Stimulated activated CD4-positive, alpha-beta T cell treated with anti-CD3 and anti-CD28 coated beads, Interleukin-1b, Interleukin-23, amount 100 ng/mL, for 4 hours (primary cell): Measurements from ENCODE around the gene PPFIBP2.

Source experiments
- DNase-seq, 2 donors: peaks; one replicate each; pipeline ENCODE4 v3.0.0-alpha.2; 2020; ENCODE audit warnings: low read depth in 2 of 2

PPFIBP2 gene

DNA sequence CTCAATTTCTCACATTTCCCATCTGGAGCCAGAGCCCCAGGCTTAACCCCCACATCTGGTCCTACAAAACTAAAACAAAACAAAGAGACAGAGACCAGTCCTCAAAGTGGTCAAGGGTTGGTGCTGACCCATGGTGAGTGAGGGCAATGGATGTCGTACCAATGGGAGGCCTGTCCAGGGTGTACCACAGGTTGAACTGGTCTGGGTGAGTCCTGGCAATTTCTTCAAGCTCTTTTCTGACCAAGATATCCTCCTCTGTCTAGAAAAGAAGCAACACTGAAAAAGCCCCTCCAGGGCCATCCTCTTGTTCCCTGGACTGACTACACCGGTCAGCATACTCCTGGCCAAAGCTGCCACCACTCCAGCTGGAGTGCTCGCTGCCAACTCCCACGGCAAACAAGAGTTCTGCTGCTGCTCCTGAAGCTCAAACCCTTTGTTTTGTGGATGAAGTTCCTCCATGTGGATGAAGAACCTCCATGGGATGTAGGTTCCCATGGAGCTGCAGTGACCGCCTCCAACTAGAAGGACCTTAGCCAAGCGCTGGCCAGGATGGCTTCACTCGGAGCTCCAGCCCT lies 152.6 kb downstream of the PPFIBP2 start:
- no peak for DNase-seq

DNA sequence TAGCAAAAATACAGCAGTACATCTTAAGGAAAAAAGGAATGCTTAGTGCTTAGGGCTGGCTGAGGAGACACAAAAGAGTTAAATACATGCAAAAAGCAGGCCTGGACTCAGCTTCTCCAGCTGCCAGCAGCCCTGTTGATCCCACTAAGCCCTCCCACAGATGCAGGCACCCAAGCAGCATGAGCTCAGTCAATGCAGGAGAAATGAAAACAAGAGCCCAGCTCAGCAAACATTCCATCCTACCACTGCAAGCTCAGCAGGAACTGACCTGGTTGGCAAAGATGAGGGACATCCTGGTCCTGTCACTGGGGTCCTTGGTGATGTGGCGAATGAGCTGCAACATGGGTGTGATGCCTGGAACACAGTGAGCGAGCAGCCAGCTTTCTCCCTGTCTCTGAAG lies 153.7 kb downstream of the PPFIBP2 start:
- no peak for DNase-seq

DNA sequence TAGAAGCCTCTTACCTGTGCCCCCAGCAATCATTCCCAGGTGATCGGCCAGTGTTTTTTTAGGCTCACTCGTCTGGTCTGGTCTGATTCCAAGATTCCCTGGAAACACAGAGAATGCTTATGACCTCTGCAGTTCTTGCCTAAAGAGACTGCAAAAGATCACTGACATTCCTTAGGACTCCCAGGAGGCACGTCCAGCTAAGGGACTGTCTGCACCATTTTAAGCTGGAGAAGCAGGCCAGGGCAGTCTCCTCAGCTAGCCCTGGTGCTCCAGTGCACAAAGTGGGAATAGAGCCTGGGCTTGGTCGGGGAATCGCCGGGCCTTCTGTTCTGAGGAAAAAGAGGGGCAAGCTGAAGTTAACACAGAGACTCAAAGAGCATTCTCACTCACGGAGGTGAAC lies 154.7 kb downstream of the PPFIBP2 start:
- no peak for DNase-seq

DNA sequence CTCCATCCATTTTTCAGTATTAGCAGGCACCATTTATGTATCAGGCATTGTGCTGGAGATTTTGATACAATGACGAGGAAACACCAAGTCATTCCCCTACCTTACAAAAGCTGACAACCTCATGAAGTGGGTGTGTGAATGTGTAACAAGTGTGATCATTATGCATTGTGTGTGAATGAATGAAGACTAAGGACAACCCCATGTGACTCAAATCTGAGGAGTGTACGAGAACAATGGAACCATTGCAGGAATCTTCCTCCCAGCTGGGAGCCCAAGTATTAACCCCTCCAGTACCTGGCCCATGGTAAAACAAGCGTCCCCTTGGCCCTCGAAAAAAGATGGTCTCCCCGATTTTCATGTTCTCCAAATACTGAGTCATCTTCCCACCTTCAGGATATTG lies 155.1 kb downstream of the PPFIBP2 start:
- DNase-seq: no peak

DNA sequence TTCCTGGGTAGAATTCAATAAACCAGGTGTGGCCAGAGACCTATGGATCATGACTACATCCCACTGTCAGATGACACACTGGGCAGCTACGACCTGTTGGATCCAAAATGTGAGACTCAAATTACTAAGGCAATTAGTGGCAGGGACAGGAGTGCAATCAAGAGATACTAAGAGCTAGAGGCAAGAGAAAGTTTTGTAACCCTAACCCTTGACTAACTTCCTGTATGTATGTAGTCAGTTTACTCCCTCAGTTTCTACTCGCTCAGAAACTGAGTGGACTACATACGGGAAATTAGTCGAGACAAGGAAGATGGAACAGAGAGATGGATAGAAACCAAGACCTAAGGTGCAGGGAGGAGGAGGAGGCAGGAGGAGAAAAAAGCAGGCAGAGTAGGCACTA lies 156.8 kb downstream of the PPFIBP2 start:
- DNase-seq: no peak

DNA sequence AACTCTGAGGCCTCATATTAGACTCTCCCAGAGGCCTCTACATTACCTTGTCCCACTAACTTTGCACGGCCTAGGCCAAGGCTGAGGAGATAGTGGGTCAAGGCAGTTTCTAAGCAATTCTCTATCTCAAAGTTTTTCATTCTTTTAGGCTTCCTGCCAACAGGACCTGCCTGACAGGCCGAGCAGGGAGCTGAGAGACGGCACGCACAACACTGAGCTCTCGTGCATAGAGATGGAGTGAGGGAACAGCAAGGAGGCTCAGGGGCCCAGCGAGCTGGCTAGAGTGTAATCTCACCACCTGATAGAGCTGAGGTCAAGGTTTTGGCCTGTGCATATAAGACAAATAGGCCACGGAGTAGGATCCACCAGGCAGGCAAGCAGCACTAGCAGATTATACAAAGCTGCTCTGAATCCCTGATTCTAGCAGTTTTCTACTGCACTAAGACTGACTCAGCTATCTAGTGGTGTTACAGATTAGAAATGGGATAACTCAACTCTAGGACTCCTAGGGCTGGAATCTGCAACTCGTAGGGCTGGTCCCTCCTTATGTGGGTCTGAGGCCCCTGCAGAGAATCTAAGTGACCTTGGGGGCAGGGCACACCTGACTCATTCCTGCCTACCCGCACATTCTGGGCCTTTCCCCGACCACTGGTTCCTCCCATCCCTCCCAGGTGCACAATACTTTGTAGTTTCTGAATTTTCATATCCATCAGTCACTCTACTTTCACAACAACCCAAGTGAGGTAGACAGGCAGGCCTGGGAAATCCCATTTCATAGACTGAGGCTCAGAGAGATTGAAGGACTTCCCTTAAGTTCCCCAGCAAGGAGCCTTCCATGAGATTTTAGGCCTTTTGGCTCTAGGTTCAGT lies 157.8 kb downstream of the PPFIBP2 start:
- no peak for DNase-seq

DNA sequence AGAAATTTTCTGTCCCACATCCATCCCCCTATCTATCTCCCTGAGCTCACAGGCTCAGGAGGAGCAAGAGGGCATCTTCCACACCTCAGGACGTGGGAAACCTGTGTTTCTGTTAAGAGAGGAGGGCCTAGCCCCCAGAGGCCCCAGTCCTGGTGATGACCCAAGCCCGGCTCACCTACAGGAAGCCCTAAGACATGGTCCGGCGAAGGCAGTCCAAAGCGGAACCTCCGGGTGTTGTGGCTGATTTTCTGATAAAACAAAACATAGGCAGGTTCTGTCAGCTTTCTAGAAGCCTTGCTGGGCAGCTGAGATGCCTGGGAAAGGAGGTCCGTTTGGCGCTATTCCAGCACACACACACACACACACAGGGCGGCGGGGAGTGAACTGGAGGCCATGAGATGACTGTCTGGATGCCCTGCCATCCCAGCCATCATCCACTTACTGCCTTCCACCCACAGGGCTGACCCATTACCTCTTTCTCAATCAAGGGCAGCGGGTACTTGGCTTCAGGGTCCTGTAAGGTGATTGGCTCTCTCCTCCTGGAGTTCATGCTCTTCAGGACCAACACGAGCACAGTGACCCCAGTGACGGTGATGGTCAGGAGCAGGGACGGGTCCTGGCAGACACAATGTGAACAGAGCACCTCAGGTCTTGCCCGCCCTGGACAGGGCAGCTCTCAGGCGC lies 158.6 kb downstream of the PPFIBP2 start:
- no peak for DNase-seq

DNA sequence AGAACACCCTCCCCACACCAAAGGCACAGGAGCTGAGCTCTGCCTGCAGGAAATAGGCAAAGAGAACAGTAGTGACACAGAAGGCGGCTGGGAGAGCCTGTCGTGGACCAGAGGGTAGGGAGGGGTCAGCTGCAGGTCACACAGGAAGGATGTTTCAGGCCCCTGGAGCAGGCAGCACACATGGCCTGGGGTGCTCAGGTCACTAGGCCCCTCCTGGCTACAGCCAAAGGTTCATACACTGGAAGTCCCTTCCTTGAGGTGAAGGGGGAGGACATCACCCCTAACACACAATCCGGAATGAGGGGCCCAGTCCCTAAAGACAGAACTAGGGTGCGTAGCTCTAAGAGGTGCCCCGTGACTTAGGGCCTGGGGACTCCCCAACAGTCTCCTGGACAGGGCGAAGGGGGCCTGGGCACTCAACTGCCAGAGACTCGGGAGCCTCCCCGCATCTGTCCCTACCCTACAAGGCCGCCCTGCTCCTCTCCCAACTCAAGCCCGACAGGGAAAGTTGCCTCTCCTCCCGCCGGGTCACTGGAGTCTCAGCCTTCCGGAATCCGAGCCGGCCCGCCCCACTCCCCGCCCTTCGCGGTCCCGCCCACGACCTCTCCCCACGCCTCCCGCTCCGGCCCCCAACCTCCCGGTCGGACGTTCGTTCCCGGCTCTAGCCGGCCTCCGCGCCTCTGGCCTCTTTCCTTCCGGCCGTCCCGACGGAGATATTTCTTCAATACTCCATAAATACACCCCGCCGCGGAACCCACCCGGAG lies 159.3 kb downstream of the PPFIBP2 start, which contains the start of gene CYB5R2:
Gene CYB5R2, minus strand, starts transcription at position 541 of the 764 bp plus-strand sequence. CDS start 675 bp downstream, outside the sequence.
- DNase-seq: no peak

DNA sequence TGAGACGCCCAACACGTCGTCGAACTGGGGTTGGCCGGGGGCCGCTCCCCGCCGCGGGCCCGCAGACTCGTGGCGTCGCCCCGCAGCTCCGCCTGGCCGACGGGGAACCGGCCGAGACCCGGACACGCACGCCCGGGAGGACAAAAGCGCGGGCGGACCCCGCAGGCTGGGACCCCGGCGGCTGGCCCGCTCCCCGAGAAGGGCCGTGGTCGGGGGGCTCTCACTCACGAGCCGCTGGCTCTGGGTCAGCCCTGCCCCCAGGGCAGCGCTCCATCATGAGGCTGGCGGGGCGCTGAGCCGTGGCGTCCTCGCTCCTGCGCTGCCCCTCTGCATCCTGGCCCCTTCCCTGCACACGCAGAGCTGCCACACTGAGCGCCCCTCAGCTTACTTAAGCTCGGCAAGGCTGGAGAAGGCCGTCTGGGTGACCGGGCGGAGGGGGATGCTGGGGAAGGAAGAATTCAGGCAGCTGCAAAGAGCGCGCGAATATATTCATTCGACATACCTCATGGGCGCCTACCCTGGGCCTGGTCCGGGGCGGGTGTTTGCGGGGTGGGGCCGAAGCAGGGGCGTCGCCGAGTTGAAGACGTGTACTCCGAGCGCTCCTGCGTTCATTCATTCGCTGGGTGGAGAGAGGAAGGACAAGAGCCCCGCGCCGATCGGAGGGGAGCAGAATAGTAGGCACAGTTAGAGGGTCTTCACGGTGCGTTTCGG lies 160.1 kb downstream of the PPFIBP2 start:
- no peak for DNase-seq

DNA sequence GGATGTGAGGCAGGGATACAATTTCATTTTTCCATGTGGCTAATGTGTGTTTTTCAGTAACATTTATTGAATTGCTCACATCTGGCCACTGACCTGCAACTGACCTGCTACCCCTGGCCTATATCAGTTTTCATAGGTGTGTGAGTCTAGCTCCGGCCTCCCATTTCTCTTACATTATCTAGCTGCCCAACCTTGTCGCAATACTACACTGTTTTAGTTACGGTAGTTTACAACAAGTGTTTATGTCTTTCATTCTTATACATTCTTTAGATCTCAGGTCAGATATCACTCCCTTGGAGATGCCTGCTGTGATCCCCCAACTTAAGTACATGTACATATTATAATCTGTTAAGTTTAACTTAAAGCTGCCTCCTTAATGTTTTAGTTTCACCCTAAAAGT lies 161.8 kb downstream of the PPFIBP2 start:
- no peak for DNase-seq

DNA sequence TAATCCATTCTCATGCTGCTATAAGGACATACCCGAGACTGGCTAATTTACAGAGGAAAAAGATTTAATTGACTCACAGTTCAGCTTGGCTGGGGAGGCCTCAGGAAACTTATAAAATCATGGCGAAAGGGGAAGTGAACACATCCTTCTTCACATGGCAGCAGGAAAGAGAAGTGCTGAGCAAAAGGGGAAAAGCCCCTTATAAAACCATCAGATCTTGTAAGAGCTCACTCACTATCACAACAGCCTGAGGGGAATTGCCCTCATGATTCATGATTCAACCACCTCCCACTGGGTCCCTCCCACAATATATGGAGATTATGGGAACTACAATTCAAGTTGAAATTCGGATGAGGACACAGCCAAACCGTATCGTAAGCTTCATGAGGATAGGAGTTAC lies 163.3 kb downstream of the PPFIBP2 start:
- DNase-seq: no peak

DNA sequence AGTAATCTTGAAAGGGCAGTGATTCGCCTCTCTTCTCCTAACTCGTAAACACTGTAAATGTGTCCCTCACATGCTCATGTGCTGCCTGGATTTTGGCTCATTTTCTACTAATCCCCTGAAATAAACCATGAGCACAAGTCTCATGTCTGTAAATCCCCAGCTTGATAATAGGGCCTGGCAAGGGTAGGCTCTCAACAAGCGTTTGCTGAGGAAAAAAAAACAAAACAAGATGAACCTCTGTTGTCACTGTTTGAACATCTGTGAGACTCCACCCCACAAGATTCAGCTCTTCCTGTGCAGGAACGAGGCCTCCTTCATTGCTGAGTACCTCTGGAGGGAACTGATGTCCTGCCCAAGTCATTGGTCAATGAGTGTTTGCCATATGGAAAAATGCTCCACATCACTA lies 164.0 kb downstream of the PPFIBP2 start:
- no peak for DNase-seq

DNA sequence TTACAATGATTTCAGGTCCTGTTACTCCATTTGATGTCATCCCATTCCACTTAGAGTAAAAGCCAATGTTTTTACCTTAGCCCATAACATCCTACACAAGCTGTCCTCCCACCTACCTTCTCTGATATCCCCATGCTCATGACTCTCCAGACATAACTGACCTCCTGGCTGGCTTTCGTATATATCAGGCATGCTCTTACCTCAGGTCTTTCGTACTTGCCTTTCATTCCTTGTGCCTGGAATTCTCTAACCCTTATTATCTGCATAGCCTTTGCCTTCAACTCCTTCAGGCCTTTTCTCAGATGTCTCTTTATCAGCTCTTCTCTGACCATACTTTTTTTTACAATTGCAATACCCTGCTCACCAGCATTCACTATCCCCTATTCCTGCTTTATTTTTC lies 169.8 kb downstream of the PPFIBP2 start:
- DNase-seq: no peak

DNA sequence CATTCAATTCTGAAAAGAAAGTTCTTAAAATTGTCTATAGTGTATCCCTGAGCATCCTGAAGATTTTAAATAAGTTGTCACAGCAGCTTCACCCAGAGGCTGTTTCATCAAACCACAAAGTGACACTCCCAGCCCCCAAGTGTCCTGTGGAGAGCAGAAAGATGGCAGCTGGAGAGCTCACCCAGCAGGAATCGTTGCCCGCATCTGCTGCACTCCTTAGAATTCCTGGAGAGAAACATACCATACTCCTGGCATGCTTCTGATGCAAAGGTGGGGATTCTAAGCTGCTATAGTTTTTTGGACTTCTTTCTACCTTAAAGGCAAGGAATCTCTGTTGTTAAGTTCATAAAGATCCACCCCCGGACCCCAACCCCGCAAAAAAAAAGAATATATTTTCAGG lies 173.0 kb downstream of the PPFIBP2 start:
- no peak for DNase-seq

DNA sequence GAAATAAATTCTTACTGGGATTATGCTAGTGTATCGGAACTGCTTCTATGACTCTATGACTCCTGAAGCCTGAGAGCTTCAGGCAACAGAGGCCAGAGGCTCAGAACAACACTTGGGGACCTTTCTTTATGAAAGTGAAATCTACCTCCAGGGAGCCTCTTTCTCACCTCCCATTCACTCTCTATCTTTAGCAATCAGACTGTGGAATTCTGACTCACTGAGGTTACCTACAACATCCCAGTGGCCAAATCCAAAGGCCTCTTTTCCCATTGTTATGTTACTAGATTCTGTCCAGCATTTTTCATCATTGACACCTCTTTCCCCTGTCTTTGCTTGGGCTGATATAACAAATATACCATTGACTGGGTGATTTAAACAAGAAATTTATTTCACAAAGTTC lies 173.6 kb downstream of the PPFIBP2 start:
- no peak for DNase-seq

DNA sequence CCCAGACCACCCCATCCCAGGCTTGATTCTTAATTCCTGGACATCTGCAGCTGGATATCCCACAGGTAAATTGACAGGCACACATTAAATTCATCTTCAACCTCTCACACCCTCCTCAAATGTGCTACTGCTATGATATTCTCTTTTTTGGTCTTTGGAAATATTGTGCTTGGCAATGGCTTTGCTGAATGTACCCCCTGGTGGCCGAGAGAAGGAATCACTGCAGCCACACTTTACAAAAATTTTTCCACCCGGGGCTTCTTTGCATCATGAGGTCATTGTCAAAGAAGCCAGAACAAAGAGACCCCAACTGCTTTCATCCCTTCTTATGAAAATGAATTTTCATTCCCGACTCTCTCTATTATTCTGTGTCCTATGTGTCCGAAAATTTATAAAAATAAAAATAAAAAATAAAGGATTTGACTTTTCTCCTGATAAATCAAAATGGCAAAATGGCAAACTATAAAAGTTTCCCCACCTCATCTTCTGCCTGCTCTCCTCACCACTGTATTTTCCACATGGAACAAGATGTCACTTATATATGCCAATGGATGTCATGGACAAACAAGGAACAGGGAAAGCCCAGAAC lies 174.5 kb downstream of the PPFIBP2 start:
- no peak for DNase-seq

DNA sequence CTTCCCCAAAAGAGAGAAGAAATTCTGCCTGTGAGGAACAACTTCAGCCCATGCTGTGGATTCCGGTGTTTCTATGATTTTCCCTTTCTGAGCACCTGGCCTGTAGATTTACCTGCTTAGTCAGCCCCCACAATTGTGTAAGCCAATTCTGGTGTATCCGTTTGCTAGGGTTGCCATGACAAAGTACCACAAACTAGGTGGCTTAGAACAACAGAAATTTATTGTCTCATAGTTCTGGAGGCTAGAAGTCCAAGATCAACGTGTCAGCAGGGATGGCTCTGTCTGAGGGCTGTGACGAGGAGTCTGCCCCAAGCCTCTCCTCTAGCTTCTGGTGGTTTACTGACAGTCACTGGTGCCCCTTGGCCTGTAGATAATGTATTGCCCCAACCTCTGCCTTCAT lies 175.4 kb downstream of the PPFIBP2 start:
- DNase-seq: no peak

DNA sequence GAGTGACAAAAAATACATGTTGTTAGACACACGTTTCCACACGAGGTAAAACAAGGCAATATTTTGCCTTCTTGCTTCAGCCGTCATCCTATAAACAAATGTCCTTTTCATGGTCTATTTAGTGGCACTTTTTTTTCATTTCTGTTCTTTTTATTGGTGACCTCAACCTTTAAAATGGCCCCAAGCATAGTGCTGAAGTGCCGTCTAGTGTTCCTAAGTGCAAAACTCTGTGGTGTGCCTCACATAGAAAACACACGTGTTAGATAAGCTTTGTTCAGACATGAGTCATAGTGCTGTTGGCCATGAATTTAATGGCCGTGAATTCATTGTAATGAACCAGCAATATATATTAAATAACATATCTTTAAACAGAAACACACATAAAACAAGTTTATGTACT lies 176.8 kb downstream of the PPFIBP2 start:
- DNase-seq: no peak

DNA sequence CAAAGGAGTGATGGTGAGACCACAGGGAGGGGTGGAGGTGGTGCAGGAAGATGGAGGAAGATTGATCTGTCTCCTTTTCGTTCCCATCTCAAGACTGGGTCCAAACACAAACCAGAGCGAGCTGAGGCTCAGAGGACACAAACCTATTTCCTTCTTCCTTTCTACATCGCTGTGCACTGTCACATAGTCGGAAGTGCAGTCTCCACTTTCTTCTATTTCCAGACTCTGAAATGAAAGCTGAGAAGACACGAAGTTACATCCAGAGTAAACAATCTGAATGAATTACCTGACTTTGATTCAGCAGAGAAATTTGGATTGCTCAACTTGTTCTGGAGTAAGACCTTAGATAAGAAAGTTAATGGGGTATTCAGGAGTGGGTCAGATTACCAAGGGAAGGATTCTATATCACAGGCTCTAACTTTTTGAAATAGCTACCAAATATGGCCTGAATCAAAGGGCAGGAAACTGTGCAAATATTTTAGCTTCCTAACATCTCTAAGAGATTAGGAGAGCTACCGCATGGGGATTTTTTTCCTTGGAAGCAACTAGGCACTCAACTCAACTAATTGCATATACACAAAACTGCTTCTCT lies 178.1 kb downstream of the PPFIBP2 start:
- DNase-seq: no peak

DNA sequence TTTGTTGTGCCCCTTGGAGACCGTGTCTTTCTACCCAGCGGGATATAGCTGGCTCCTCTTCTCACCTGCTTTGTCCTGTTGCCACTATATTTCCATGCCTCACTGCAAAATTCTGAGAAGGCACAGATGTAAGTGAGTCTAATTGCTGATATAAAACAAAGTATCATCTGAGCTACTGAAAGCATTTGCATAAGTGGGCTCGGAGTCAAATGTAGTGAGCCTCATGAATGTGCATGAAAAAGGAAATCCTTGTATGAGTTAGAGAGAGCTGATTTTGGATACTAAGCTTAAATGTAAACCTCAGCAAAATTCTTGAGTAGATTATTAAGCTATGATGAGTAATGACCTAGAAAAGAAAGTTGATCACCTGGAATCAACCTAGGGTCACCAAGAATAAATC lies 178.6 kb downstream of the PPFIBP2 start:
- DNase-seq: no peak

DNA sequence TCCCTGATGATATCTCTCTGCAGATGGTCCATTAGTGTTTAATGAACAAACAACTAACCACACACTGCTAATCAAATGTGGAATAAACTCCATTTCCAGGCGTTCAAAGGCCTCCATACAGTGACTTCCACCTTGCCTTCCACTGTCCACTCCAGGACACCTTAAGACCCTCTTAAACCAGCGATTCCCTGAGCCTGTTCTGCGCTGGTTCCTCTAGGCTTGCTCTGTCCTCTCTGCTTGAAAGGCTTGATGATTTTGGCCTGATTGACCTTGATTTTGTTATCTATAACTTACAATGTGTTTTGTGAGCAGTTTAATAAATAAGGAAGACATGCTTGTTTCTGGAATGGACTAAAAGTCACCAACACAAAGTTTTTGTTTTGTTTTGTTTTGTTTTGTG lies 180.4 kb downstream of the PPFIBP2 start:
- no peak for DNase-seq
